AG09309 (cell line): ENCODE data around the gene NMRK2.
"Not testable (repeated sequence)": the region's sequence is repeated elsewhere in the genome, so short reads cannot be mapped to it uniquely, and the experiment has no call there.

Source experiments
- DNase-seq: peaks from one replicate; pipeline ENCODE4 v3.0.0-alpha.2; 2010; ENCODE audit warnings: low read depth
- H3K4me3 ChIP-seq: 2 replicates; pipeline ENCODE4 v1.5.1; 2011; ENCODE audit warnings: mild to moderate bottlenecking, low read depth, low read length, moderate library complexity; ENCODE audit not compliant: control insufficient read depth
- TF ChIP-seq, protein P1 (sequence below): IDR thresholded peaks from 2 replicates; pipeline ENCODE4 v1.5.1; 2011; ENCODE audit warnings: mild to moderate bottlenecking, low read depth, low read length, inconsistent platforms; ENCODE audit not compliant: insufficient read depth, control insufficient read depth; ENCODE audit errors: missing control alignments

NMRK2 gene

DNA sequence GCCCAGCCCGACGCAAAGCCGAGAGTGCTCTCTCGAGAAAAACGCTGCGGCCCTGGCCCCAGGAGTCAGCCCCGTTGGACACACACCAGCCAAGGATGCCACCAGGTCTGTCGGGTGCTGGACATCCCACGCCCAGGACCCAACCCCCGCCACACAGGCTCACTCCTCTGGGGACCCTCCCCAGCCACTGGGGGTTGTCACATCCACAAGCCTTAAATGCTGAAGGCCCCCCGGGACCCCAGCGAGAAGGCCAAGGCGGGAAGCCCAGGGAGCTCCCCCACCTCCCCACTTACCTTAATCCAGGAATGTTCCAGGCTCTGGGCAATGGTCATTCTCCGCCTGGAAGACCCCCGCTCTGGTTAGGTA, 26.9 kb downstream of the NMRK2 start:
- H3K4me3 ChIP-seq, result no peak overlapping the region
- no peak for DNase-seq
- TF ChIP-seq, protein P1, sequence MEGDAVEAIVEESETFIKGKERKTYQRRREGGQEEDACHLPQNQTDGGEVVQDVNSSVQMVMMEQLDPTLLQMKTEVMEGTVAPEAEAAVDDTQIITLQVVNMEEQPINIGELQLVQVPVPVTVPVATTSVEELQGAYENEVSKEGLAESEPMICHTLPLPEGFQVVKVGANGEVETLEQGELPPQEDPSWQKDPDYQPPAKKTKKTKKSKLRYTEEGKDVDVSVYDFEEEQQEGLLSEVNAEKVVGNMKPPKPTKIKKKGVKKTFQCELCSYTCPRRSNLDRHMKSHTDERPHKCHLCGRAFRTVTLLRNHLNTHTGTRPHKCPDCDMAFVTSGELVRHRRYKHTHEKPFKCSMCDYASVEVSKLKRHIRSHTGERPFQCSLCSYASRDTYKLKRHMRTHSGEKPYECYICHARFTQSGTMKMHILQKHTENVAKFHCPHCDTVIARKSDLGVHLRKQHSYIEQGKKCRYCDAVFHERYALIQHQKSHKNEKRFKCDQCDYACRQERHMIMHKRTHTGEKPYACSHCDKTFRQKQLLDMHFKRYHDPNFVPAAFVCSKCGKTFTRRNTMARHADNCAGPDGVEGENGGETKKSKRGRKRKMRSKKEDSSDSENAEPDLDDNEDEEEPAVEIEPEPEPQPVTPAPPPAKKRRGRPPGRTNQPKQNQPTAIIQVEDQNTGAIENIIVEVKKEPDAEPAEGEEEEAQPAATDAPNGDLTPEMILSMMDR, result no peak

- no peak overlapping the region for H3K4me3 ChIP-seq
- DNase-seq, result no peak
- TF ChIP-seq, protein P1, result no peak
Measured at GRCh38 chr19:3961007-3961406, 28.1 kb downstream of the NMRK2 start.

DNA sequence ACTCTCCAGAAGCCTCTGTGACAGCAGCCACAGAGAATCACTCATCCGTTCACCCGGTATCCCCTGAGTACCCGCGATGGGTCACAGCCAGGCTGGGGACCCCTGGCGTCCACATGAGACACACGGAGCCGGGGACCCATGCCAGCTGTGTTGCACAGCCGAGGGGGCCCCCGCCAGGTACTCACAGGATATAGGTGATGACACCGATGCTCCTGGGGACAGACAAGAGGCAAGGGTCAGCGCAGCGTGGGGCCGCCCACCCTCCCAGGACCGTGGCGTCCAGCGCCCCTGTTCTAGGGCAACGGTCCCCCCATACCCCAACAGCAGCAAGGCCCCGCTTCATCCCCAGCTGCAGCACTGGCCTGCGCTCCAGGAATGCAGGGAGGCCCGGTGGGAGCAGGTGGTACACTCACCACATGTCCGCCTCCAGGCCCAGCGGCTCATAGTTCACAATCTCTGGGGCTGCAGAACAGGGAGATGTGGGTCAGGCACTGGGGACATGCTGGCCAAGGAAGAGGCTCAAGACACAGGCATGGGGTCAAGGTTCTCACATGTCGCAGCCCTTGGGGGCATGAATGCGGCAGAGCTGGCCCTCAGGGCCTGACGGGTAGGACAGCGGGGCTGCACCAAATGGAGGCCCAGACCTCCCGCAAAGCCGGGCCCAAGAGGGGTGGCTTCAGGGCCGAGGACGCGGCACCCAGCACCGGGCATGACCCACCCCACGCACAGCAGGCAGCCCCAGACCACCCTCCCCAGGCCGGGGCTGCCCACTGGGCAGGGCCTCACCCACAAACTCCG, 30.8 kb downstream of the NMRK2 start:
- no peak overlapping the region for H3K4me3 ChIP-seq
- no peak for DNase-seq
- TF ChIP-seq, protein P1, result no peak

GRCh38 chr19:3964256-3965194, 31.7 kb downstream of the NMRK2 start:
- no peak for DNase-seq
- H3K4me3 ChIP-seq, result no peak overlapping the region
- TF ChIP-seq, protein P1, result no peak

- no peak for DNase-seq
- TF ChIP-seq, protein P1, result no peak
- H3K4me3 ChIP-seq, result no peak overlapping the region
Measured at GRCh38 chr19:3966051-3967017, 33.5 kb downstream of the NMRK2 start.

- not testable (repeated sequence) for H3K4me3 ChIP-seq, DNase-seq
Measured at GRCh38 chr19:3967983-3968382, 35.1 kb downstream of the NMRK2 start.
